Esophagus muscularis mucosa (tissue), 4 donors: ENCODE measurements around the gene MX1.
"Not testable (repeated sequence)": the region's sequence is repeated elsewhere in the genome, so short reads cannot be mapped to it uniquely, and the experiment has no call there.

Experiments used
- CTCF ChIP-seq, 3 experiments: fragments of 200-600 bp in 2 of 3; fragments of 450-650 bp in 1 of 3; sonication (generic) in 2 of 3; IDR thresholded peaks; one replicate each; pipeline ENCODE4 v1.5.1; 2017 to 2019; ENCODE audit warnings: antibody characterized with exemption in 3 of 3, mild to moderate bottlenecking in 2 of 3, moderate library complexity in 1 of 3
- EP300 ChIP-seq: sonication (generic); formaldehyde crosslinking; IDR thresholded peaks from one replicate; pipeline ENCODE4 v1.6.1; 2017; ENCODE audit warnings: antibody characterized with exemption
- POLR2A ChIP-seq: fragments of 450-650 bp; IDR thresholded peaks from one replicate; pipeline ENCODE4 v1.6.1; 2017; ENCODE audit warnings: antibody characterized with exemption, moderate library complexity, mild to moderate bottlenecking, low read depth
- POLR2AphosphoS5 ChIP-seq, 2 donors: sonication (generic); formaldehyde crosslinking; IDR thresholded peaks; one replicate each; pipeline ENCODE4 v1.6.1; 2017; ENCODE audit warnings: antibody characterized with exemption in 2 of 2

GRCh38 chr21:41423305-41423636 is 2.8 kb upstream of the MX1 start:
- not testable (repeated sequence) for TF ChIP-seq CTCF (IDR thresholded peaks at IDR 0.05); POLR2A; POLR2AphosphoS5 (IDR thresholded peaks at IDR 0.05); EP300
